Measurements from ENCODE around the gene CACNA2D4.

Gene CACNA2D4

GRCh38 chr12:1932264-1932777 is 13.9 kb upstream of the CACNA2D4 start:
- peak; percentile 7 for DNase-seq

GRCh38 chr12:1931642-1932041 is 13.2 kb upstream of the CACNA2D4 start:
- DNase-seq, result no peak

GRCh38 chr12:1930803-1931597 is 12.5 kb upstream of the CACNA2D4 start:
- no peak for DNase-seq

GRCh38 chr12:1929985-1930802 is 11.7 kb upstream of the CACNA2D4 start:
- DNase-seq, result no peak

GRCh38 chr12:1929241-1929984 is 11.0 kb upstream of the CACNA2D4 start:
- DNase-seq, result no peak

- DNase-seq, result no peak
Observed at GRCh38 chr12:1928439-1929121, 10.1 kb upstream of the CACNA2D4 start.

- DNase-seq, result no peak
Observed at GRCh38 chr12:1927751-1928351, 9.4 kb upstream of the CACNA2D4 start.

GRCh38 chr12:1927051-1927680 is 8.7 kb upstream of the CACNA2D4 start:
- no peak for DNase-seq

- no peak for DNase-seq
Observed at GRCh38 chr12:1926251-1926657, 7.8 kb upstream of the CACNA2D4 start.

GRCh38 chr12:1925684-1926006 is 7.2 kb upstream of the CACNA2D4 start:
- DNase-seq, result no peak

- DNase-seq, result no peak
Observed at GRCh38 chr12:1924996-1925683, 6.7 kb upstream of the CACNA2D4 start.

- DNase-seq, result no peak
Observed at GRCh38 chr12:1922985-1923384, 4.5 kb upstream of the CACNA2D4 start.

- DNase-seq, result no peak
Observed at GRCh38 chr12:1922075-1922709, 3.7 kb upstream of the CACNA2D4 start.

- DNase-seq, result no peak
Observed at GRCh38 chr12:1920971-1921370, 2.5 kb upstream of the CACNA2D4 start.

GRCh38 chr12:1920436-1920835 is 2.0 kb upstream of the CACNA2D4 start:
- no peak for DNase-seq

- DNase-seq, result no peak
Observed at GRCh38 chr12:1919763-1920162, 1.3 kb upstream of the CACNA2D4 start.

- no peak for DNase-seq
Observed at GRCh38 chr12:1919284-1919683, 832 bp upstream of the CACNA2D4 start.

- no peak for DNase-seq
Observed at GRCh38 chr12:1918884-1919236, 408 bp upstream of the CACNA2D4 start.

GRCh38 chr12:1917172-1918070 is 1.0 kb downstream of the CACNA2D4 start:
- no peak for DNase-seq
